Mesenchymal stem cell (in vitro differentiated cells and primary cell): Measurements from ENCODE around the gene PTPN7.
"Not testable (repeated sequence)": the region's sequence is repeated elsewhere in the genome, so short reads cannot be mapped to it uniquely, and the experiment has no call there.

Experiments used
- DNase-seq: peaks from one replicate; pipeline ENCODE4 v3.0.0-alpha.2; 2013
- H2AFZ ChIP-seq: one replicate; pipeline ENCODE4 v1.6.1; 2013; ENCODE audit warnings: low read depth, mild to moderate bottlenecking, control low read depth, inconsistent platforms, low read length, moderate library complexity
- H2AK5ac ChIP-seq: 2 replicates; pipeline ENCODE4 v1.6.1; 2013; ENCODE audit warnings: low read length, moderate library complexity, mild to moderate bottlenecking, inconsistent platforms; ENCODE audit not compliant: severe bottlenecking
- H2BK120ac ChIP-seq: one replicate; pipeline ENCODE4 v1.6.1; 2013; ENCODE audit warnings: low read depth, mild to moderate bottlenecking, inconsistent platforms, low read length, moderate library complexity
- H2BK12ac ChIP-seq, 2 experiments: one replicate each; pipeline ENCODE4 v1.6.1; 2013; ENCODE audit warnings: inconsistent platforms in 2 of 2, low read length in 2 of 2, mild to moderate bottlenecking in 2 of 2, moderate library complexity in 2 of 2, control low read depth in 1 of 2
- H2BK15ac ChIP-seq: one replicate; pipeline ENCODE4 v1.6.1; 2013; ENCODE audit warnings: mild to moderate bottlenecking, low read depth, inconsistent platforms; ENCODE audit not compliant: poor library complexity, severe bottlenecking
- H2BK5ac ChIP-seq: 2 replicates; pipeline ENCODE4 v1.6.1; 2013; ENCODE audit warnings: low read depth, mild to moderate bottlenecking, low read length, control low read depth, inconsistent platforms; ENCODE audit not compliant: poor library complexity, severe bottlenecking
- H3K14ac ChIP-seq, 2 experiments: one replicate each; pipeline ENCODE4 v1.6.1; 2013; ENCODE audit warnings: inconsistent platforms in 2 of 2, low read length in 2 of 2, control low read depth in 1 of 2, mild to moderate bottlenecking in 1 of 2, moderate library complexity in 1 of 2
- H3K18ac ChIP-seq, 2 experiments: one replicate each; pipeline ENCODE4 v1.6.1; 2013; ENCODE audit warnings: inconsistent platforms in 2 of 2, low read length in 2 of 2, control low read depth in 1 of 2, low read depth in 1 of 2, mild to moderate bottlenecking in 1 of 2
- H3K23ac ChIP-seq, 2 experiments: one replicate each; pipeline ENCODE4 v1.6.1; 2013; ENCODE audit warnings: inconsistent platforms in 2 of 2, low read length in 2 of 2, mild to moderate bottlenecking in 2 of 2, moderate library complexity in 2 of 2, control low read depth in 1 of 2
- H3K27ac ChIP-seq: 2 replicates; pipeline ENCODE4 v1.5.1; 2013; ENCODE audit warnings: mild to moderate bottlenecking, moderate library complexity, low read length, control low read depth, inconsistent platforms; ENCODE audit not compliant: poor library complexity, severe bottlenecking
- H3K27me3 ChIP-seq, 2 experiments: 2 replicates each; pipeline versions ENCODE4 v1.6.1 to v1.7.0; 2013; ENCODE audit warnings: low read length in 2 of 2, mild to moderate bottlenecking in 2 of 2, moderate library complexity in 2 of 2, control low read depth in 1 of 2, inconsistent platforms in 1 of 2; ENCODE audit not compliant: control insufficient read depth in 1 of 2, insufficient read depth in 1 of 2
- H3K36me3 ChIP-seq, 2 experiments: 2 replicates each; pipeline versions ENCODE4 v1.6.1 to v1.7.0; 2013; ENCODE audit warnings: low read length in 2 of 2, control low read depth in 1 of 2, inconsistent platforms in 1 of 2, low read depth in 1 of 2, mild to moderate bottlenecking in 1 of 2; ENCODE audit not compliant: insufficient read depth in 2 of 2, control insufficient read depth in 1 of 2
- H3K4ac ChIP-seq, 2 experiments: one replicate each; pipeline ENCODE4 v1.6.1; 2013; ENCODE audit warnings: inconsistent platforms in 2 of 2, low read length in 2 of 2, mild to moderate bottlenecking in 2 of 2, moderate library complexity in 2 of 2, control low read depth in 1 of 2, low read depth in 1 of 2
- H3K4me1 ChIP-seq: 2 replicates; pipeline ENCODE4 v1.6.1; 2013; ENCODE audit warnings: low read depth, low read length, control low read depth; ENCODE audit not compliant: control insufficient read depth, insufficient read depth
- H3K4me2 ChIP-seq: 2 replicates; pipeline ENCODE4 v1.6.1; 2013; ENCODE audit warnings: low read length, mild to moderate bottlenecking, inconsistent platforms; ENCODE audit not compliant: poor library complexity, severe bottlenecking
- H3K4me3 ChIP-seq, 2 experiments: 2 replicates each; pipeline versions ENCODE4 v1.5.1 to v1.7.0; 2013; ENCODE audit warnings: low read length in 2 of 2, mild to moderate bottlenecking in 2 of 2, control low read depth in 1 of 2, low read depth in 1 of 2; ENCODE audit not compliant: insufficient read depth in 1 of 2
- H3K79me1 ChIP-seq: replicated peaks from 2 replicates; pipeline ENCODE4 v1.6.1; 2013; ENCODE audit warnings: mild to moderate bottlenecking, control low read depth, low read length, inconsistent platforms; ENCODE audit not compliant: poor library complexity, severe bottlenecking
- H3K9ac ChIP-seq: 2 replicates; pipeline ENCODE4 v1.7.0; 2013; ENCODE audit warnings: mild to moderate bottlenecking, low read length, moderate library complexity
- H3K9me3 ChIP-seq: 2 replicates; pipeline ENCODE4 v1.7.0; 2013; ENCODE audit warnings: mild to moderate bottlenecking, low read length; ENCODE audit not compliant: control insufficient read depth
- H4K8ac ChIP-seq: one replicate; pipeline ENCODE4 v1.6.1; 2013; ENCODE audit warnings: inconsistent platforms, mild to moderate bottlenecking, low read length, moderate library complexity
- H4K91ac ChIP-seq: one replicate; pipeline ENCODE4 v1.6.1; 2013; ENCODE audit warnings: mild to moderate bottlenecking, low read length, inconsistent platforms
- WGBS: methylation state at CpG from one replicate; pipeline ENCODE4 v1.1.7; 2013; ENCODE audit warnings: mixed read lengths; 5-methylcytosine and 5-hydroxymethylcytosine counted together

PTPN7 gene

GRCh38 chr1:202141468-202141867, 18.9 kb downstream of the PTPN7 start:
- H4K8ac ChIP-seq, H2AFZ ChIP-seq, H2BK120ac ChIP-seq, H3K4me3 ChIP-seq, H2BK12ac ChIP-seq, H4K91ac ChIP-seq, H3K27me3 ChIP-seq, H3K9ac ChIP-seq, H3K4ac ChIP-seq, H2AK5ac ChIP-seq, H2BK5ac ChIP-seq, H3K18ac ChIP-seq, H2BK15ac ChIP-seq, DNase-seq, H3K27ac ChIP-seq, H3K9me3 ChIP-seq, H3K14ac ChIP-seq, H3K23ac ChIP-seq, H3K4me2 ChIP-seq: not testable (repeated sequence)
- WGBS, result no CpG with 5 or more reads among the region's 3 CpGs
- H3K79me1 ChIP-seq, result peaks cover 13% of the 10 kb centered on the region
- peaks cover 16% of the 10 kb centered on the region for H3K4me1 ChIP-seq
- peaks cover 18 to 19% of the 10 kb centered on the region in 2 experiments for H3K36me3 ChIP-seq

GRCh38 chr1:202140833-202141232, 19.6 kb downstream of the PTPN7 start:
- no peak overlapping the region for H2BK12ac ChIP-seq
- peaks cover 13% of the 10 kb centered on the region for H3K79me1 ChIP-seq
- no peak overlapping the region for H3K4me2 ChIP-seq
- over 99% methylated on average over 4 of the region's 4 CpGs for WGBS
- H3K9ac ChIP-seq, result no peak overlapping the region
- peaks cover 20 to 23% of the 10 kb centered on the region in 2 experiments for H3K36me3 ChIP-seq
- H2AK5ac ChIP-seq, result no peak overlapping the region
- H3K4me1 ChIP-seq, result peaks cover 16% of the 10 kb centered on the region
- no peaks in the 10 kb centered on the region for H3K9me3 ChIP-seq
- no peak overlapping the region for H2AFZ ChIP-seq
- no peak overlapping the region for H3K4ac ChIP-seq
- no peak overlapping the region for H3K4me3 ChIP-seq
- no peak overlapping the region for H4K8ac ChIP-seq
- no peak overlapping the region for H3K27ac ChIP-seq
- no peak overlapping the region for H3K23ac ChIP-seq
- H2BK120ac ChIP-seq, result no peak overlapping the region
- no peak overlapping the region for H3K14ac ChIP-seq
- H2BK5ac ChIP-seq, result no peak overlapping the region
- H3K18ac ChIP-seq, result no peak overlapping the region
- H3K27me3 ChIP-seq, result no peaks in the 10 kb centered on the region
- H2BK15ac ChIP-seq, result no peak overlapping the region
- no peak for DNase-seq
- no peak overlapping the region for H4K91ac ChIP-seq

GRCh38 chr1:202135221-202135721, 25.1 kb downstream of the PTPN7 start:
- Histone ChIP-seq H2BK12ac (no peak overlapping the region), H3K36me3 (peaks cover 56 to 63% of the 10 kb centered on the region in 2 experiments), H3K27me3 (no peaks in the 10 kb centered on the region), H3K18ac (no peak overlapping the region), H4K8ac (no peak overlapping the region), H3K4ac (no peak overlapping the region), H3K9me3 (no peaks in the 10 kb centered on the region), H2AFZ (no peak overlapping the region), H3K4me3 (no peak overlapping the region), H3K23ac (no peak overlapping the region), H3K9ac (no peak overlapping the region), H3K4me2 (no peak overlapping the region), H2BK15ac (no peak overlapping the region), H3K79me1 (peaks cover 21% of the 10 kb centered on the region), H3K27ac (no peak overlapping the region), H2BK120ac (no peak overlapping the region), H3K14ac (no peak overlapping the region), H2BK5ac (no peak overlapping the region), H3K4me1 (peaks cover 7% of the 10 kb centered on the region), H2AK5ac (no peak overlapping the region), H4K91ac (no peak overlapping the region)
- peak; percentile 68 for DNase-seq
- 54% methylated on average over 12 of the region's 15 CpGs for WGBS

GRCh38 chr1:202134645-202135172, 25.7 kb downstream of the PTPN7 start:
- Histone ChIP-seq H3K36me3 (peaks cover 56 to 63% of the 10 kb centered on the region in 2 experiments), H3K27ac (no peak overlapping the region), H2BK120ac (no peak overlapping the region), H3K4ac (no peak overlapping the region), H3K23ac (no peak overlapping the region), H2BK15ac (no peak overlapping the region), H2AK5ac (no peak overlapping the region), H3K4me2 (no peak overlapping the region), H2BK5ac (no peak overlapping the region), H3K4me1 (peaks cover 7% of the 10 kb centered on the region), H4K91ac (no peak overlapping the region), H3K27me3 (no peaks in the 10 kb centered on the region), H2BK12ac (no peak overlapping the region), H3K18ac (no peak overlapping the region), H3K9me3 (no peaks in the 10 kb centered on the region), H3K79me1 (peaks cover 21% of the 10 kb centered on the region), H3K14ac (no peak overlapping the region), H3K4me3 (no peak overlapping the region), H2AFZ (no peak overlapping the region), H4K8ac (no peak overlapping the region), H3K9ac (no peak overlapping the region)
- DNase-seq, result no peak
- WGBS, result 96% methylated on average over 13 of the region's 13 CpGs
